Choroid plexus epithelial cell (primary cell): ENCODE measurements around the gene PPP4R2.

Experiments used
- DNase-seq: peaks from one replicate; pipeline ENCODE4 v3.0.0-alpha.2; 2010; ENCODE audit warnings: low read depth
- H3K4me3 ChIP-seq: 2 replicates; pipeline ENCODE4 v1.5.1; 2011; ENCODE audit warnings: low read depth, mild to moderate bottlenecking, control low read depth, low read length, moderate library complexity
- CTCF ChIP-seq: conservative IDR thresholded peaks from 2 replicates; pipeline ENCODE4 v1.5.1; 2011; ENCODE audit warnings: low read depth, mild to moderate bottlenecking, control low read depth, inconsistent platforms, low read length, moderate library complexity

The PPP4R2 gene

GRCh38 chr3:73021301-73021835 is 24.8 kb downstream of the PPP4R2 start:
- DNase-seq, result no peak
- H3K4me3 ChIP-seq, result no peak overlapping the region
- TF ChIP-seq CTCF, result no peak

DNA sequence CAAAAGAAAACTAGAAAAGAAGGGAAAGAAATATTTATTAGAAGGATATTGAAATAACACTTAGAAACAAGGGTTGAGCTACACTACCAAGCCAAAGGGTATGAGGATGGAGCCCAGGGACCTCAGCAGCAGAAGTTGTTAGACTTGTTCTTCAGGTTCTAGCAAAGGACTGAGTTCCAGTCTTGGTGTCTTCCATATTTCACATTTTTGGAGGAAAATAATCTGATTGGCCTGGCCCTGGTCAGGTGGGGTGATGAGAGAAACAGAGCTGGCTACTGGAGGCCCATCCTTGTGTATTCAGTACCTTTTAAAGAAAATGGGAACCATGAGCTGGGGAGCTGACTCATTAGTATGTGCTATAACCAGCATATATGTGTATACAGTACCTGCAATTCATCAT is 28.2 kb downstream of the PPP4R2 start:
- no peak for DNase-seq
- no peak for TF ChIP-seq CTCF
- no peak overlapping the region for H3K4me3 ChIP-seq

GRCh38 chr3:73026111-73026759 is 29.6 kb downstream of the PPP4R2 start:
- DNase-seq, result no peak
- no peak for TF ChIP-seq CTCF
- no peak overlapping the region for H3K4me3 ChIP-seq

GRCh38 chr3:73026760-73027113 is 30.1 kb downstream of the PPP4R2 start:
- no peak overlapping the region for H3K4me3 ChIP-seq
- DNase-seq, result no peak
- TF ChIP-seq CTCF, result no peak

GRCh38 chr3:73028803-73029202 is 32.2 kb downstream of the PPP4R2 start:
- DNase-seq, result no peak
- H3K4me3 ChIP-seq, result no peak overlapping the region
- TF ChIP-seq CTCF, result no peak

GRCh38 chr3:73029321-73029796 is 32.7 kb downstream of the PPP4R2 start:
- H3K4me3 ChIP-seq, result no peak overlapping the region
- DNase-seq, result peak; percentile 90
- TF ChIP-seq CTCF, result no peak

DNA sequence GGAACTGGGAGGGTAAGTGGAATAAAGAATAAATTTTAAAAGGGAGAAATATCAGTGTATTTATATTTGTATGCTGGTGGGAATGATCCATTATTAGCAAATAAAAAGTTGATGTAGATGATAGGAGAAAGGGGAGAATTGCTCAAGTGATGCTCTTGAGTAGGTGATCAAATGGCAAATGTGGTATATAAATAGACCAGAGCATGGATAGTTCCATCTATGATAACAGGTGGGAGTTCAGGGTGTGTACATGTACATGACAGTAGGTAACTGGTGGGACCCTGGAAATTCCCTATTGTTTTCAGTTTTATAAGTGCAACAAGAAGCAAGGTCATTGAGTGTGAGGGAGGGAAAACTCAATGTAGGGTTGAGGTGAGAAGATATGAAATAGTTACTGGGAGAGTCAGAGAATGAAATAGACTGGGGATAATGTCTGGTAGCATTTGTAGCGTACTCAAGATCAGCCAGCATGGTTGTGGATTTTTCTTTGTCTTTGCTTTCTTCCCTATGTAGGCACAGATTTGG is 33.5 kb downstream of the PPP4R2 start:
- TF ChIP-seq CTCF, result no peak
- H3K4me3 ChIP-seq, result no peak overlapping the region
- no peak for DNase-seq
